H9 (cell line): ENCODE measurements around the gene RHOD. TPM values are rescaled to one million over a fixed set of nuclear protein-coding genes. Genes with fewer than 3 reads are reported as not detected.
A peak's percentile ranks its signal among the peaks of the same experiment; 100 is the strongest.

Experiments used
- DNase-seq: peaks from one replicate; pipeline ENCODE4 v3.0.0-alpha.2; 2017
- H2AFZ ChIP-seq: one replicate; pipeline ENCODE4 v1.6.1; 2013; ENCODE audit warnings: mild to moderate bottlenecking, low read length, control low read depth, moderate library complexity
- H2AK5ac ChIP-seq: 2 replicates; pipeline ENCODE4 v1.6.1; 2013; ENCODE audit warnings: low read length, control low read depth, mixed read lengths; ENCODE audit not compliant: insufficient read length
- H2BK120ac ChIP-seq: one replicate; pipeline ENCODE4 v1.6.1; 2013; ENCODE audit warnings: low read depth, mild to moderate bottlenecking, low read length, control low read depth, inconsistent platforms; ENCODE audit not compliant: poor library complexity, severe bottlenecking
- H2BK12ac ChIP-seq: 2 replicates; pipeline ENCODE4 v1.6.1; 2013; ENCODE audit warnings: low read length, control low read depth, mixed read lengths, low read depth; ENCODE audit not compliant: insufficient read length
- H2BK15ac ChIP-seq: 2 replicates; pipeline ENCODE4 v1.6.1; 2013; ENCODE audit warnings: low read depth, low read length, control low read depth
- H2BK20ac ChIP-seq: one replicate; pipeline ENCODE4 v1.6.1; 2013; ENCODE audit warnings: low read depth, mild to moderate bottlenecking, low read length, control low read depth, inconsistent platforms; ENCODE audit not compliant: poor library complexity, severe bottlenecking
- H2BK5ac ChIP-seq: 2 replicates; pipeline ENCODE4 v1.6.1; 2013; ENCODE audit warnings: low read length, control low read depth, mixed read lengths; ENCODE audit not compliant: insufficient read length
- H3K14ac ChIP-seq: 2 replicates; pipeline ENCODE4 v1.6.1; 2013; ENCODE audit warnings: low read length, control low read depth; ENCODE audit not compliant: insufficient read depth
- H3K18ac ChIP-seq: 2 replicates; pipeline ENCODE4 v1.6.1; 2013; ENCODE audit warnings: low read depth, mild to moderate bottlenecking, mixed read lengths, low read length, control low read depth; ENCODE audit not compliant: insufficient read length
- H3K23ac ChIP-seq: 2 replicates; pipeline ENCODE4 v1.6.1; 2013; ENCODE audit warnings: low read length, control low read depth, mixed read lengths, low read depth; ENCODE audit not compliant: insufficient read length
- H3K23me2 ChIP-seq: 2 replicates; pipeline ENCODE4 v1.6.1; 2013; ENCODE audit warnings: low read depth, mild to moderate bottlenecking, mixed read lengths, low read length, control low read depth; ENCODE audit not compliant: insufficient read length, poor library complexity, severe bottlenecking
- H3K27ac ChIP-seq: 2 replicates; pipeline ENCODE4 v1.5.1; 2013; ENCODE audit warnings: low read length, control low read depth, mixed read lengths, low read depth; ENCODE audit not compliant: insufficient read length
- H3K27me3 ChIP-seq: 2 replicates; pipeline ENCODE4 v1.6.1; 2013; ENCODE audit warnings: low read length, control low read depth, inconsistent platforms; ENCODE audit not compliant: insufficient read depth
- H3K4ac ChIP-seq: 2 replicates; pipeline ENCODE4 v1.6.1; 2013; ENCODE audit warnings: low read depth, mild to moderate bottlenecking, control low read depth, inconsistent platforms, low read length, moderate library complexity
- H3K4me1 ChIP-seq: 2 replicates; pipeline ENCODE4 v1.6.1; 2013; ENCODE audit warnings: low read length, control low read depth, inconsistent platforms; ENCODE audit not compliant: insufficient read depth
- H3K4me2 ChIP-seq: 2 replicates; pipeline ENCODE4 v1.6.1; 2013; ENCODE audit warnings: low read length, control low read depth, mixed read lengths; ENCODE audit not compliant: insufficient read length, insufficient read depth
- H3K56ac ChIP-seq: 2 replicates; pipeline ENCODE4 v1.6.1; 2013; ENCODE audit warnings: low read depth, mild to moderate bottlenecking, mixed read lengths, low read length, control low read depth; ENCODE audit not compliant: insufficient read length
- H3K79me1 ChIP-seq: 2 replicates; pipeline ENCODE4 v1.6.1; 2013; ENCODE audit warnings: low read depth, mild to moderate bottlenecking, moderate library complexity, low read length, control low read depth, inconsistent platforms; ENCODE audit not compliant: insufficient read depth, poor library complexity, severe bottlenecking
- H3K79me2 ChIP-seq: 2 replicates; pipeline ENCODE4 v1.6.1; 2013; ENCODE audit warnings: low read length, control low read depth, inconsistent platforms; ENCODE audit not compliant: insufficient read depth
- H3K9ac ChIP-seq: 2 replicates; pipeline ENCODE4 v1.6.1; 2013; ENCODE audit warnings: low read length, control low read depth, mixed read lengths; ENCODE audit not compliant: insufficient read length; ENCODE audit errors: extremely low read depth
- H3K9me3 ChIP-seq: one replicate; pipeline ENCODE4 v1.6.1; 2013; ENCODE audit warnings: low read depth, low read length, inconsistent platforms; ENCODE audit not compliant: control insufficient read depth
- H3T11ph ChIP-seq: one replicate; pipeline ENCODE4 v1.6.1; 2013; ENCODE audit warnings: mild to moderate bottlenecking, low read length, control low read depth, inconsistent platforms
- H4K20me1 ChIP-seq: one replicate; pipeline ENCODE4 v1.6.1; 2013; ENCODE audit not compliant: control insufficient read depth, insufficient read length, insufficient read depth
- H4K5ac ChIP-seq: 2 replicates; pipeline ENCODE4 v1.6.1; 2013; ENCODE audit warnings: low read depth, mild to moderate bottlenecking, mixed read lengths, low read length, control low read depth; ENCODE audit not compliant: insufficient read length
- H4K8ac ChIP-seq: replicated peaks from 2 replicates; pipeline ENCODE4 v1.6.1; 2013; ENCODE audit warnings: low read length, control low read depth, mixed read lengths, low read depth; ENCODE audit not compliant: insufficient read length
- H4K91ac ChIP-seq: 2 replicates; pipeline ENCODE4 v1.6.1; 2013; ENCODE audit warnings: low read depth, mild to moderate bottlenecking, moderate library complexity, mixed read lengths, low read length, control low read depth; ENCODE audit not compliant: insufficient read length
- H3K27ac Mint-ChIP-seq, 3 experiments: 2 replicates in 2 of 3; 3 replicates in 1 of 3; pipeline ENCODE4 v1.8.0; 2020 to 2021; ENCODE audit warnings: mixed read lengths in 3 of 3, mild to moderate bottlenecking in 1 of 3, moderate library complexity in 1 of 3
- H3K27me3 Mint-ChIP-seq: 2 replicates; pipeline ENCODE4 v1.8.0; 2021; ENCODE audit warnings: low read depth, mild to moderate bottlenecking, moderate library complexity, mixed read lengths
- H3K36me3 Mint-ChIP-seq, 3 experiments: 2 replicates in 2 of 3; 3 replicates in 1 of 3; pipeline ENCODE4 v1.8.0; 2020 to 2021; ENCODE audit warnings: low read depth in 3 of 3, mixed read lengths in 3 of 3; ENCODE audit not compliant: insufficient read depth in 1 of 3
- H3K4me1 Mint-ChIP-seq, 2 experiments: 2 replicates each; pipeline ENCODE4 v1.8.0; 2020; ENCODE audit warnings: mixed read lengths in 2 of 2
- H3K4me3 Mint-ChIP-seq, 2 experiments: 2 replicates in 1 of 2; 3 replicates in 1 of 2; pipeline ENCODE4 v1.8.0; 2020 to 2021; ENCODE audit warnings: mild to moderate bottlenecking in 2 of 2, mixed read lengths in 2 of 2, moderate library complexity in 1 of 2
- H3K9me3 Mint-ChIP-seq, 2 experiments: 2 replicates in 1 of 2; 3 replicates in 1 of 2; pipeline ENCODE4 v1.8.0; 2020; ENCODE audit warnings: mild to moderate bottlenecking in 2 of 2, mixed read lengths in 2 of 2, moderate library complexity in 1 of 2
- CTCF ChIP-seq: fragments of 200-600 bp; sonication (generic); conservative IDR thresholded peaks from 3 replicates; pipeline ENCODE4 v1.8.0; 2021; ENCODE audit warnings: antibody characterized with exemption, mild to moderate bottlenecking
- WGBS: extraction: QIAGEN DNeasy Blood & Tissue Kit; methylation state at CpG from one replicate; pipeline ENCODE4 v1.1.7; 2013; ENCODE audit warnings: missing lambda C conversion rate, low lambda C conversion rate, mixed read lengths; ENCODE audit not compliant: insufficient read length; ENCODE audit errors: extremely low coverage; 5-methylcytosine and 5-hydroxymethylcytosine counted together
- total RNA-seq: library from RNA; stranded (reverse); gene quantifications from 2 replicates; pipeline ENCODE4 v1.2.1, GENCODE V29; 2021

Gene RHOD
- total RNA-seq, 1 experiment from 2014 or later: 14.8 TPM

DNA sequence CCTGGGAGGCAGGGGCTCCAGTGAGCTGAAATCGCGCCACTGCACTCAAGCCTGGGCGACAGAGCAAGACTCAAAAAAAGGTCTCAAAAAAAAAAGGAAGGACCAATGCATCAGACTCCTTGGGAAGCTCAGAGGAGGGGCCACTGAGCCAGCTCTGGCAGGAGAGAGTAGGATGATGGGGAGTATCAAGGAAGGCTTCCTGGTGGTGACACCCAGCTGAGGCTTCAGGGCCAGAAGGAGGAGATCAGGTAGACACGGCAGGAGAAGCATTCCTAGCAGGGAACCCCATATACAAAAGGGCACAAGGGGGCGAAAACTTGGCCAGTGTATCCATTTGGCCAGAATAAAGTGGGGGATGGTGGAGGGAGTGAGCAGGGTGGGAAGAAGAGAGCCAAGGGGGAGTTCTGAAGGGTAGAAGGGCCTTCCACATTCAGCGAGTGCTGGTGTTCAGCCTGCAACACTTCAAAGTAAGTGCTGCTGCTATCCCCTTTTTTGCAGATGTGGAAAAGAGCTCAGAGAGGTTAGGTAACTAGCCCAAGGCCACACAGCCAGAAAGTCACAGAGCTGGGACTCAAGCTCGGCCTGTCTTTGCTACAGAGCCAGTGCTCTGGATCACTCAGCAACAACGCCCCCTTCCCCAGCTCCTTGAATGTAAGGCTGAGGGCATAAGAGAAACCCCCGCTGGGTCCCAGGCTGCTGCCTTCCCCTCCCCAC is 5.3 kb upstream of the RHOD start:
- Histone ChIP-seq H2AK5ac (no peak overlapping the region), H2BK20ac (no peak overlapping the region), H3K18ac (no peak overlapping the region), H3K56ac (no peak overlapping the region), H2AFZ (no peak overlapping the region), H3K14ac (no peak overlapping the region), H2BK12ac (no peak overlapping the region), H3K79me1 (no peaks in the 10 kb centered on the region), H3K27me3 (no peaks in the 10 kb centered on the region), H3K9me3 (no peaks in the 10 kb centered on the region), H3K4me1 (no peaks in the 10 kb centered on the region; the same call in 1 of the 2 replicates), H4K8ac (no peak overlapping the region), H3K23ac (no peak overlapping the region), H4K20me1 (no peaks in the 10 kb centered on the region), H2BK120ac (no peak overlapping the region), H3T11ph (no peak overlapping the region), H3K27ac (no peak overlapping the region), H3K23me2 (no peaks in the 10 kb centered on the region), H3K4me2 (no peak overlapping the region), H3K4ac (no peak overlapping the region), H3K79me2 (no peaks in the 10 kb centered on the region), H2BK15ac (no peak overlapping the region), H4K91ac (no peak overlapping the region), H3K9ac (no peak overlapping the region), H4K5ac (no peak overlapping the region), H2BK5ac (no peak overlapping the region)
- Mint-ChIP-seq H3K9me3 (no peaks in the 10 kb centered on the region), H3K4me1 (peaks cover 18 to 40% of the 10 kb centered on the region in 2 experiments), H3K27ac (peak overlapping the region in 1 of 3 experiments; percentile 34; a peak in 1 of 7 replicates), H3K4me3 (no peak overlapping the region), H3K36me3 (no peaks in the 10 kb centered on the region), H3K27me3 (no peaks in the 10 kb centered on the region; the same call in none of the 2 replicates)
- WGBS: no CpG with 5 or more reads among the region's 9 CpGs
- TF ChIP-seq CTCF: no peak
- DNase-seq: no peak
